Renal cortex interstitium (tissue), 11 donors: ENCODE data around the gene FAM118A. TPM values are rescaled to one million over a fixed set of nuclear protein-coding genes. Genes with fewer than 3 reads are reported as not detected.
A peak's percentile ranks its signal among the peaks of the same experiment; 100 is the strongest.

Experiments used
- DNase-seq, 11 donors: peaks; one replicate each; pipeline ENCODE4 v3.0.0-alpha.2; 2013; ENCODE audit warnings: low read depth in 9 of 11, low spot score in 4 of 11; ENCODE audit errors: extremely low read depth in 1 of 11
- polyA plus RNA-seq, 3 donors: library from polyadenylated mRNA; unstranded; fragments of 120-200 nt; gene quantifications; one replicate each; pipeline ENCODE4 v1.2.1, GENCODE V29; 2013; ENCODE audit not compliant: insufficient read length in 3 of 3

Gene FAM118A
- polyA plus RNA-seq, 3 donors: 19.2 to 84.7 (median 35.0) TPM

DNA sequence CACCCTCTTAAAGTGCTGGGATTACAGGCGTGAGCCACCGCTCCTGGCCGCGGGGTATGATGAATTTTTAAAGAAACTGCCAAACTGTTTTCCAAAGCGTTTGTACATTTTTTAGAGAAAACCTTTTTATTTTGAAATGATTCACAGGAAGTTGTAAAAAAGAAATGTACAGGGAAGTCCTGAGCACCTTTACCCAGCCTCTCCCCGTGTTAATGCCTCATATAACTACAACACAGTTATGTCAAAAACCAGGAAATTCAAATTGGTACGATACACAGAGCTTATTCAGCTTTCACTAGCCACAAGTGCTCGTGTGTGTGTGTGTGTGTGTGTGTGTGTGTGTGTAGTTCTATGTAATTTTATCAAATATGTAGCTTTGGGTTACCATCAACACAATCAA, 7.0 kb upstream of the FAM118A start:
- no peak for DNase-seq

- DNase-seq: no peak
Observed at GRCh38 chr22:45303181-45303580, 6.6 kb upstream of the FAM118A start.

DNA sequence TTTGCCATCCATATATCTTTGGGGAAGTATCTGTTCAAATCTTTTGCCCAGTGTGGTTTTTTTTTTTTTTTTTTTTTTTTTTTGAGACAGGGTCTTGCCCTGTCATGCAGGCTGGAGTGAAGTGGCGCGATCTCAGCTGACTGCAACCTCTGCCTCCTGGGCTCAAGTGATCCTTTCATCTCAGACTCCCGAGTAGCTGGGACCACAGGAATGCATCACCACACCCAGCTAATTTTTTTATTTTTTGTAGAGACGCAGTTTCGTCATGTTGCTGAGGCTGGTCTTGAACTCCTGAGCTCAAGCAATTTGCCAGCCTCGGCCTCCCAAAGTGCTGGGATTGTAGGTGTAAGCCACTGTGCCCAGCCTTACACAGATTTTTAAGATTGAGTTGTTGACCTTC, 4.8 kb upstream of the FAM118A start:
- no peak for DNase-seq

GRCh38 chr22:45305456-45306075, 4.2 kb upstream of the FAM118A start:
- DNase-seq: no peak

DNA sequence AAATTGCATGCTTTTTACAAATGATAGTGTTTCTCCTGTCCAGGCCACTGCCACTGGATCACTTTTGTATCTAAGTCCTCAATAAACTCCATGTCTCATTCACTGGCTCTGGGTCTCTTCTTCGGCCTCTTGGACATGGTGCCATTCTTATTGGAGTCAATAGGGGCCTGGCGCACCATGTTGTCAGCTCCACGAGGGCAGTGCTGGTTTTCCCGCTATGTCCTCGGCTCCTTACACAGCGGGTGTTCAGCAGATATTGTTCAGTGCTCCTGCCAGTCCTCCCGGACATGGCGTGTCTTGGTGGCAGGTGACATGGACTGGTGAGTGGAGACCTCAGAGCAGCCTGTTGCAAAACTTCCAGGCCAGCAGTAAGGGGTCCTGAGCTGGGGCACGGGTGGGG, 3.6 kb upstream of the FAM118A start:
- DNase-seq: no peak

GRCh38 chr22:45308391-45308956, 1.3 kb upstream of the FAM118A start:
- no peak for DNase-seq

GRCh38 chr22:45308957-45309421, 745 bp upstream of the FAM118A start:
- DNase-seq: no peak

DNA sequence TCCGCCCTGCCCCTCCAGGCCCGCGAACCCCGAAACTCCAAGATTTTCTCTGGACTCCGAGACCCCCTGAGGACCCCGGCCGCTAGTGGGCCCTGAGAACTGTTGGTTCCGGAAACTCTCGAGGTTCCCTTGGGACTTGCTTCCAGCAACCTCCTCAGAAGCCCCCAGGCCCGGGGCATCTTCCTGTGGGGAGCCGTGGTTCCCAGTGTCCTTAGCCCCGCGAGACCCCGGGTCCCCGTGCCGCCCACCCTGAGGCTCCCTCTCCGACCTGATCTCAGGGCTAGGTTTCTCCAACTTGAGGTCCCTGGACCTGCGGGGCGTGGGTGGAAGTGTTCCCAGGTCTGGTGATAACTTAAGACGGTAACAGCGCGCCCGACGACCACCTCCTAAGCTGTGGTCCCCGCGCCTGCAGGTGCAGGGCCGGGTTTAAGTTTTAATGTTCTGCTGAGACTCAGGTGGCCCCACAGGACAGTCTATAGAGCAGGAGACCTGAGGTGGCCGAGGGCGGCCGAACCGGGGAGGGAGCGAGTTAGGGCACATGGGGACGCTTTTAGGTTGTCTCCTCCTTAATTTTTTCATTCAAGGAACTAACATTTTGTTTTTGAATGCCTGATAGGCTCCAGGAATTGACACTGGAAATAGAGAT, 720 bp downstream of the FAM118A start:
- DNase-seq: no peak

DNA sequence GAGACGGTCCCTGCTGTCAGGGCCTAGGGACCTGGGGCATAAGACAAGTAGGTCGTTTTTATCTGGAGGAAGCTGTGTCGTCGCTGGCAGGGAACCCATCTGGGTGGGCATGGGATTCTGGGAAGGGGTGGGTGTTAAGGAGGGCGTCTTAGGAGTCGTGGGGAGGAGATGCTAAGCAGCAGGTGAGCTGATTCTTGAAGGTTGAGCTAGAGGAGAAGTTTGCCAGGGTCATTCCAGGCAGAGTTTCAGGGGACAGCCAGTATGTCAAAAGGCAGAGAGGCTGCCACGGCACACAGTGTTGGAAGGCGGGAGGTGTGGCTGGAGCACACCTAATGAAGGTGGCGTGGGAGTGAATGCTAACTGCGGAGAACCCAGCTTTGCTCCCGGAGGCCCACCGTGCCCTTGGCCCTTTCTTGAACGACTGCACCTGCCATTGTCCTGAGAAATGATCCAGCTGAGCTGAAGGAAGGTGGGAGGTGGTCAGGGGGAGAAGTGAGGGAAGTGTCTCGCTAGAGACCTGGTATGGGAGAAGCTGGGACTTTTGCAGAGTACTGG, 1.3 kb downstream of the FAM118A start:
- DNase-seq: no peak

- no peak for DNase-seq
Observed at GRCh38 chr22:45312415-45312814, 2.7 kb downstream of the FAM118A start.

GRCh38 chr22:45312856-45313255, 3.1 kb downstream of the FAM118A start:
- DNase-seq: no peak

DNA sequence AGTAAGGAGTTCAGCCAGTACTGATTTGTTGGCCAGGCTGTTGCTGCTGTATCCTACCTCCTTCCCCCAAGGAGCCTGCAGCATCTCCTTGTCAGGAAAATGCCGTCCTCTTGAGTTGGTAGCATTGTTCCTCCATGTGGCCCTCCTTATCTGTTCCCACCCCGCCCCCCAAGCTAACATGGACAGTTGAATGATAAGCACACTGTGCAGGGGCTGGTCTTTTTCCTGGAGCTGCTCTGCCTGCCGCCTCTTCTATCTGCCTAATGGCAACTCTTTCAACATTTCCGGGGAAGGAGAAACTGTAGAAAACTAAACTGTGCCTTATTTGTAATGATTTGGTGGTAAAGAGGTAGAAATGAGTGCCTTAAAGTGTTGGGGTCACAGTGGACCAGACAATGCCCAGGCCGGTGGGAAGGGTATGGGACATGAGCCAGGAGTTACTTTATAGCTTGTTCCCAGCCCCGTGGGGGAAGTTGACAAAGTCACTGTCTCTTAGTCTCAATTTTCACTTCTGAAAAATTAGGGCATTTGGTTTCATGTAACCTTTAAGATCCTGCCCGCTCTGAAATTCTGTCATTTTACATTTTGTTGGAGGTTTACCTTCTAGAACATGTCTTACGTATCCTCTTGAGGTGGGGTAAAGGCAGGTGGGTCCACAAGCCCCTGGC, 4.5 kb downstream of the FAM118A start:
- DNase-seq: no peak

GRCh38 chr22:45314786-45315185, 5.1 kb downstream of the FAM118A start:
- DNase-seq: no peak

DNA sequence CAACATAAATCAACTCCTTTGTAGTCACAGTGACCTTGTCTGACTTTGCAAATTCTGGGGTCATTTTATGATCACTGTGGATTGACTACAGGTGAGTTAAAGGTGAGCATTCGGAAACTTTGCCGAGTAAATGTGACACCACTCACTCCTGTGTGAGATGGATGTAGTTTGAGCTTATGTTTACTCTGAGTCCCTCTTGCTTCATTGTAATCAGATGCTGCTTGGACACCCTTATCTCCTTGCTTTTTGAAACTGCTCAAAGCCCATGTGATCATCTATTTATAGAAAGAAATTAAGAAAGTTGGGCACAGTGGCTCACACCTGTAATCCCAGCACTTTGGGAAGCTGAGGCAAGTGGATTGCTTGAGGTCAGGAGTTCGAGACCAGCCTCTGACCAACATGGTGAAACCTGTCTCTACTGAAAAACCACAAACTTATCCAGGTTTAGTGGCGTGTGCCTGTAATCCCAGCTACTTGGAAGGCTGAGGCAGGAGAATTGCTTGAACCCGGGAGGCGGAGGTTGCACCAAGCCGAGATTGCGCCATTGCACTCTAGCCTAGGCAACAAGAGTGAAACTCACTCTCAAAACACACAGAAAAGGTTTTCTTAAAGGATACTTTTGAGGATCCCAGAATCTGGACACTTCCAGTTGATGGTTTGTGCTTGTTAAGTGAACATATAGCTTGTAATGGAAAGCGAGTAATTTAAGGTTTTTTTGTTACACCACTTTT, 7.2 kb downstream of the FAM118A start:
- DNase-seq: no peak

GRCh38 chr22:45317551-45318167, 7.9 kb downstream of the FAM118A start:
- no peak for DNase-seq

DNA sequence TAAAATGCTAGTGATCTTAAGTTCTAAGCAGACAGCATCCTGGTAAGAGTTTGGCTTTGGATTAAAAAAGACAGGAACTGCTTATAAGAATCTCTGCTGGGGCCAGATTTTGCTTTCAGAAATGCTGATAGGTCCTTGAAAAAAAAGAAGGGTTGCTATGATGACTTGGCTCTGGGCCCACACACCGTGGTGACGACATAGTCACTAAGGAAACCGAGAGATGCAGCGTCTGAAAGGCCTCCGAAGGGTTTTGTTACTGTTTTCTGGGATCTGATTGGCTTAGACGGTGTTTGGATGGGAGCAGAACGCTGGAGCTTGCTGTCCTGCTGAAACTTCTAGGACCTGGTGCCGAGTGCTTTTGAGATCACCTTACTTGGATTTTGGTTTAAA, 8.4 kb downstream of the FAM118A start:
- DNase-seq: peak; percentile 42 to 75 (median 65)

DNA sequence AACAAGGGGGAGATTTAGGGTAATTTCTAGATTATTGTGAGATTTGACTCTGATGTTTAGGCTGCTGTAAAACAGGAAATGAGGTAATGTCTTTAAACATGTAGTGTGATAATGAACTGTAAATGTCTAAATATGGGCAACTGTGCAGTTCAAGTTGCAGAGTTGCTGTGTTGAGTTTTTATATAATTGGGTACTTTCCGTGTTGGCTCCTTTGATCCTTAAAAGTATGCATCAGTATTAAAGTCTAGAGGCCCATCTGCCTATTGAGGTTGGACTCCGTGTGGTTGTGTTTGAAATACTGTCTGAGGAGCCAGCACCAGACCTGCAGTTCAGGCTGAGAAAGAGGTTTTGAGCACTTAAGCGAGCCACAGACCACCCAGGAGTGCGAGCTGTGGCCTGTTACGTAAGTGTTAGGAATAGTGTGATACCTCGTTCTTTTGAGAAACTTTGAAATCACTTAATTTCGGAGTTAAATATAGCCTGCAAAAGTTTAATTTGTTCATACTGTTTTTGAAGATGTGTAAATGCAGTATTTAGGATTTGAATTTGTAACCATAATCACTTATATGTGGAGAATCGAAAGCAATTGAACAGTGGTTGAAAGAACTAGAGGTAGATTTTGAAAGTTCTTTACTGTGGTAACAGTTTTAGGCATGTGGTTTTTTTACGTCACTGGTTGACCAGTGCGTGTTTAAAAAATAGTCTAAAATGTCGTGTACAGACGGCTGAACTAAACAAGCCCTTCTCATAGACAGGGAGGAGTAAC, 9.0 kb downstream of the FAM118A start:
- DNase-seq: no peak

DNA sequence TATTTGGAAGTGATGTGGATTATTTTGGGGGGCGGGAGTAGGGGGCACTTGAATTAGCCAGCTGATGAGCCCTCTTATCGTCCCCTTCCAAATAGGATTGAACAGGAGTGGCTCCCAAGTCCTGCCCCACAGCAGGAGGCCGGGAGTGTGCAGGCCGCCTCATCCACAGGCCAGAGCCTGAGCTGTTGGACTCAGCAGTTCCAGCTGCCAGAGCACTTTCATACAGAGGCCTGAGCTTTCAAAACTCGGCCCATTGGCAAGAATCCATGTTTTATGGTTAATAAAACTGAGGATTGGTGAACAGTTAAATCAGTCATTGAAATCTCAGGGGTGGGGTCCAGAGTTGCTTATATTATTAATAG, 9.6 kb downstream of the FAM118A start:
- no peak for DNase-seq
